Effector CD8-positive, alpha-beta T cell (primary cell): ENCODE data around the gene SEMA3F.

Experiments
- DNase-seq: peaks from one replicate; lab custom pipeline; 2025; lab: John Stamatoyannopoulos, UW

SEMA3F gene

DNA sequence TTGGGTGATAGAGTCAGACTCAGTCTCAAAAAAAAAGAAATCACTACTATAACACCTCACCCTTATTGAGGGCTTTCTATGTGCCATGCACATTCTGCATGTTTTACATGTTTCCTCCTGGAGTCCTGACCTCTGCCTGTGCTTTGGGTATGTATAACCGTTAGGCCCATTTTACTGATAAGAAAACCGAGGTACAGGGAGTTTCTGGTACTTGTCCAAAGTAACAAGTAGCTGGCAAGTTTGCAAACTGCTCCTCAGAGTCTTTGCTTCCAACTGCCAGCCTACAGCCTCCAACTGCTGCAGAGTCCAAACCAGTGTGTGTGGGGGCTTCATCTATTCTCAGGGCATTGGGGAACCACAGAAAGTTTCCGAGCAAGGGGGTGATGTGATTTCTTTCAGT, 77.2 kb downstream of the SEMA3F start:
- no peak for DNase-seq

- DNase-seq = no peak
Measured at GRCh38 chr3:50233176-50233575, 78.1 kb downstream of the SEMA3F start.

DNA sequence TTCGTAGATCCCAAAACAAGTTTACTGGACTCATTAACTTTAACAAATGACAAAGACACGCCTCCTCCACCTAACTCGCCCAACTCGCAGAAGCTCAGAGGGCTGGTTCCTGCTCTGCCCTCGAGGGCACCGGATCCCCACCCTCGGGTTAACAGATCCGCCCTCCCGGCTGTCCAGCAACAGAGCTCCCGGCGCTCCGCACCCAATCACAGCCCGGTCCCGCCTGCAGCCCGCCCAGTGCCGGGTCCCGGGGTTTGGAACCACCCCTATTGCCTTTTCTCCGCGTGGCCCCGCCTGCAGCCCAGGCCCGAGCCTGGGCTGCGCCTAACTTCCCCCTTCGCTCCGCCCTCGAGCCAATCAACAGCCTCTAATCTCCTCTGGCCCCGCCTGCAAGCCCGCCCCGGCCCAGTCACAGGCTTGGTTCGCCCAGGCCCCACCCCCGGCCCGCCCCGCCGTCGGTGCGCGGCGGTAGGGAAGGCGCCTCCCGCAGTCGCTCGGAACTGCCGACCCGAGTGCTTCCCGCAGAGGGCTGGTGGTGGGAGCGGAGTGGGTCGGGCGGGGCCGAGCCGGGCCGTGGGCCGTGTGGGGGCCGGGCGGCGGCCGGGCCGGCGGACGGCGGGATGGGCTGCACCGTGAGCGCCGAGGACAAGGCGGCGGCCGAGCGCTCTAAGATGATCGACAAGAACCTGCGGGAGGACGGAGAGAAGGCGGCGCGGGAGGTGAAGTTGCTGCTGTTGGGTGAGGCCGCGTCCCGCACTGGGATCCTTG, 80.8 kb downstream of the SEMA3F start, which contains the start of gene GNAI2:
TSS of gene GNAI2 (plus strand) at position 489 of the 768 bp plus-strand sequence. CDS start at position 621, 132 bp downstream.
- peak; percentile 97 for DNase-seq

DNA sequence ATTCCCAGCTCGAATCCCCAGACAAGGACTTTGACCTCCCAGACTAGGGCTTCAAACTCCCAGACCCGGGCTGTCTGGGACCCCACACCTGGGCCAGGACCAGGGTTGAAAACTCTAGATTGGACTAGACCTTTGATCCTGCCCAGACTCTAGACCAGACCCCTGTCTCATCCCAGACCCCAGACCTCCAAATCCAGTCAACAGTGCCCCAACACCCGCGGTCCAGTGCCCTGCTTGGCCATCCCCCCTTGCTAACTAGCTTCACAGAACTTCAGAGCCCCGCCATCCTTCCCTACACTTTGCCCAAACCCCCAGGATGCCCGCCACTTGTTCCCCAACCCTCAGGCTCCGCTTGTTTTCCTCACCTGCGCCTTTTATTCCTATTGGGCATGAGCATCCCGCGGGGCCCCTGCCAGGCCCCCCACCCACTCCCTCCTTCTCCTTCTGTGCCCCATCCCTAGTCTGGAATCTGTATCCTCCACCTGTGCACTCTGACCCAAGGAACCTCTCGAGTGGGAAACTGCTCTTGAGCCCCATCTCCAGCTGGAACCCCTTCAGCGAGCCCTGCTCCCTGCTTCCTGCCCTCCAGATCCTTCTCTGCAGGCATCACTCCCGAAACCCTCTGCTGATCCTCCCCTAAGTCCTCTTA, 81.5 kb downstream of the SEMA3F start:
- no peak for DNase-seq

DNA sequence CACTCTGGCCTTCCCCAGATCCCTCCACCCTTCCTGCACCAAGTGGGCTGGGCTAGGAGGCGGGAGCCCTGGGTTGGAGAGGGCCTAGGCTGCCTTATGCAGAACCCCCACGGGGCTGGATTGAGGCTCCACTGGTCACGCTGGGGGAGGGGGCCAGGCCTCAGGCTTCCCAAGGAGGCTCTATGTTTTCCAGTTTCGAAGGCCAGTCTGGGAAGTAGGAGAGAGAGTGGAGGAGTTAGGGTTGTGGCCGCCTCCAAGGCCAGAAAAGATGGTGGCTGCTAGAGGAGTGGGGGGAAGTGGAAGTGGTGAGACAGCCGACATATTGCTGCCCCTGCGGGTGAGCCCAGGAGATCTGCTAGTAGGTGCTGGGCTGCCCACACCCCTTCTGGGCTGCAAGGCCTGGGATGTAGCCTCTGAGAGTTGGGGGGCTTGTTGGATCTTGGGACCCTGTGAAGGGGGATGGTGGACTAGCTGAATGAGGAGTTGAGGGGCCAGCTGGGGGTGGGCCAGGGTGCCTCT, 82.1 kb downstream of the SEMA3F start:
- peak; percentile 15 for DNase-seq

GRCh38 chr3:50237754-50238548, 82.8 kb downstream of the SEMA3F start:
- DNase-seq = peak; percentile 72

GRCh38 chr3:50238549-50239026, 83.5 kb downstream of the SEMA3F start:
- no peak for DNase-seq
